Bronchial epithelial cell (primary cell): ENCODE data around the gene HOMER3. TPM values are rescaled to one million over a fixed set of nuclear protein-coding genes. Genes with fewer than 3 reads are reported as not detected.

Experiments used
- DNase-seq: peaks from one replicate; pipeline ENCODE4 v3.0.0-alpha.2; 2010; ENCODE audit warnings: low read depth
- FAIRE-seq: peaks from 2 replicates; lab custom pipeline; 2011; peaks lifted over from hg19 to GRCh38; lab: Jason Lieb, UNC
- H3K27me3 ChIP-seq: 2 replicates; pipeline ENCODE4 v1.5.1; 2011; ENCODE audit warnings: low read length; ENCODE audit not compliant: control insufficient read depth, insufficient read depth
- H3K36me3 ChIP-seq: 2 replicates; pipeline ENCODE4 v1.5.1; 2011; ENCODE audit warnings: low read length; ENCODE audit not compliant: control insufficient read depth, insufficient read depth
- H3K4me3 ChIP-seq: 2 replicates; pipeline ENCODE4 v1.5.1; 2011; ENCODE audit warnings: mild to moderate bottlenecking, low read depth, low read length, control low read depth
- CTCF ChIP-seq: IDR thresholded peaks from 2 replicates; pipeline ENCODE4 v1.5.1; 2011; ENCODE audit warnings: mild to moderate bottlenecking, moderate library complexity, low read length, control low read depth, inconsistent platforms; ENCODE audit not compliant: insufficient read depth, severe bottlenecking
- total RNA-seq: library from RNA; depleted of rRNA; stranded (reverse); fragments of >200 nt; gene quantifications from 2 replicates; pipeline ENCODE4 v1.2.1, GENCODE V29; 2014

The HOMER3 gene
- total RNA-seq, 1 donor from 2014 or later, result 129 TPM

DNA sequence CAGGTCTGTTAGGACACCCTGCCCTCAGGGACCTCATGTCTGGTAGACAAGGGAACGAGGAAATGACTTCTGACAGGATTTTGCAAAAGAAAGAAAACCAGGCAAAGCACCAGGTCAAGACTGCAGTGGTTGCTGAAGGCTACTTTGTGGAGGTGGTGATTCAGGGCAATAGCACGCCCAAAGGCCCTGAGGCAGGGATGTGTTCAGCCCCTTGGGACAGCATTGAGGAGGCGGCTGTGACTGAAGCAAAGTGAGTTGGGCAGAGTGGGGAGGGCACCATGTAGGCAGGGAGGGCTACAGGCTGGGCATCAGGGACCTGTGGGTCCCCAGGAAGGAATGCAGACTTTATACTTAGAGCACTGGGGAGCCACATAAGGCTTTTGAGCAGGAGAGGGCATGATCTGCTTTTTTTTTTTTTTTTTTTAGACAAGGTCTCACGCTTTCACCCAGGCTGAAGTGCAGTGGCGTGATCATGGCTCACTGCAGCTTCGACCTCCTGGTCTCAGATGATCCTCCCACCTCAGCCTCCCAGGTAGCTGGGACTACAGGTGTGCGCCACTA, 10.8 kb upstream of the HOMER3 start:
- peak; percentile 99 for DNase-seq
- no peaks in the 10 kb centered on the region for H3K36me3 ChIP-seq
- no peak for TF ChIP-seq CTCF
- no peaks in the 10 kb centered on the region for H3K27me3 ChIP-seq
- FAIRE-seq, result peak; percentile 93
- no peak overlapping the region for H3K4me3 ChIP-seq

GRCh38 chr19:18949858-18950257, 8.8 kb upstream of the HOMER3 start:
- no peaks in the 10 kb centered on the region for H3K27me3 ChIP-seq
- TF ChIP-seq CTCF, result no peak
- no peak overlapping the region for H3K4me3 ChIP-seq
- DNase-seq, result no peak
- no peak for FAIRE-seq
- H3K36me3 ChIP-seq, result no peaks in the 10 kb centered on the region

DNA sequence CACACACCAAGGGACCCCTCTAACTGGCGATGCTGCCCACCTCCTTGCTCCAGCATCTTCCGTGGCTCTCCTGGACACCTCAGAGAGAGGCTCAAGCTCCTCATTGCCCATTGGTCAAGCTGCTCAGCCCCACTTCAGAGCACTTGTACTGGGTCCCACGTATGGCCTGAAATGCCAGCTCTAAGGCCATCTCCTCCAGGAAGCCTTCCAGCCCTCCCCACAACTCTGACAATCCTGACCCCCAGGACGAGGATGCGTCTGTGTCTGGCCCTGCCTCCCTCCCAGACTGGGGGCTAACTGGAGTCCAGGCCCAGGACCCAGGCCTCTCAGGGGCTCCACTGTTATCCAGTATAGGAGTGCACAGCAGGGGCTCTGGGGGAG, 7.9 kb upstream of the HOMER3 start:
- no peak for TF ChIP-seq CTCF
- Histone ChIP-seq H3K36me3 (no peaks in the 10 kb centered on the region), H3K4me3 (no peak overlapping the region), H3K27me3 (no peaks in the 10 kb centered on the region)
- DNase-seq (no peak), FAIRE-seq (no peak)

DNA sequence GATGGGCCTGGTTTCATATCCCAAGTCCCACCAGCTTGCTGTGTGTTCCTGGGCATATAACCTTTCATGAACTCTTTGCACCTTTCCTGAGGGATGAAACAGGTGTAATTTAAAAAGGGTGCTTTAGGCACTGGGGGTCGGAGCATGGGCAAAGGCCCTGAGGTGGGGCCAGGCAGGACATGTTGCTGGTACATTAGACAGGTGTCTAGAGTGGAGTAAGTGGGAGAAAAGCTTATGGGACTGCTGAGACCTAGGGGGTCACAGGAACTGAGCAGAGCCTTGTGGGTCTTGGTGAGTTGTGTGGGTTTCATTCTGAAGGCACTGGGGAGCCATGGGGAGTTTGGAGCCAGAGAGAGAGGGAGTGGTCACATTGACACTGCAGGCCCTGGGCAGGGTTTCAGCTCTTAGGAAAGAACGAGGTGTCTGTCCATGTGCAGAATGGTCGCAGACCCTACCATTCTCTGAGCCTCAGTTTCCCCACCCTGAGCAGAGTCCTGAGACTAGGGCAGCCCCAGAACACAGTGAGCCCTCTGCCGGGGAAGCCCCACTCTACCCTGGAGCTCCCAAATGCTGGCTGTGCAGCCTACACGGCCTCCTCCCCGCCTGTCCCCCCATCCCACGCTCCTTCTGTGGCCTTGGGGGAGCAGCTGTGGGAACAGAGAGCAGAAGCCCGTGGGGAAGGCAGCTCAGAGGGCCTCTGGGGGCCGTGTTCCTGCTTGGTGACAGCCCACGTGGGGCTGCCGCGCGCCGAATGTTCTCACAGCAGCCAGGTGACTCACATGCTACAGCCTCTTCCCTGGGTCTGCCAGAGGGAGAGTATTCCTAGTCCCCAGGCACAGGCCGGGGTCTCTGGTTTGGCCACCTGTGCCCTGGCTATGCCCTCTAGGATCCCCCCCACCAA, 7.3 kb upstream of the HOMER3 start:
- DNase-seq (no peak), FAIRE-seq (no peak)
- Histone ChIP-seq H3K4me3 (no peak overlapping the region), H3K36me3 (no peaks in the 10 kb centered on the region), H3K27me3 (no peaks in the 10 kb centered on the region)
- TF ChIP-seq CTCF, result no peak

- Histone ChIP-seq H3K36me3 (no peaks in the 10 kb centered on the region), H3K27me3 (no peaks in the 10 kb centered on the region), H3K4me3 (no peak overlapping the region)
- no peak for FAIRE-seq
- no peak for DNase-seq
- no peak for TF ChIP-seq CTCF
Measured at GRCh38 chr19:18946918-18947317, 5.9 kb upstream of the HOMER3 start.
